GM18526 (cell line): ENCODE measurements around the gene GBP6.

Experiments used
- POLR2A ChIP-seq: IDR thresholded peaks from 3 replicates; pipeline ENCODE4 v1.6.1; 2011; ENCODE audit not compliant: insufficient read length; ENCODE audit errors: extremely low read depth

The GBP6 gene

DNA sequence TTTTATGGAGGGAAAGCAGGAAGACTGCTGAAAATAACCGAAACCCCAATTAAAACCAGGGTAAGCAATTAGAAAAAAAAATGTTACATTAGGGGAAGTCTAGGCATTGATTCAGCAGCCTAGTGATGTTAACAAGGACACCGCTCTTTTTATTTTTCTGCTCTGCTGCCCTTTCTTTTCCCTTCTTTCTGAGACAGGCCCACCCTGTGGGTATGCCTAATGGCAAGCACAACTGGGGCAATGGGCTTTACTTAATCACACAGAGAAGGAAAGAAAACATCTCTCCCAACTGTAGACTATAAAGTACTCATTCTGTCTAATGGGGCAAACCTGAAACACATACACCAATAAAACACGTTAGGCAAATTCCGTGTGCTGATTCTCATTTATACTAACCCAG is 69.6 kb downstream of the GBP6 start:
- no peak for TF ChIP-seq POLR2A
